ENCODE measurements around the gene INPP5E. TPM values are rescaled to one million over a fixed set of nuclear protein-coding genes. Genes with fewer than 3 reads are reported as not detected.
A peak's percentile ranks its signal among the peaks of the same experiment; 100 is the strongest.

INPP5E gene
- total RNA-seq, 1 donor from 2014 or later, result 29.6 TPM

- Mint-ChIP-seq H3K27me3 (ENCODE audit: low read depth) (peaks cover 2% of the 10 kb centered on the region), H3K9me3 (no peaks in the 10 kb centered on the region), H3K4me1 (peaks cover 33% of the 10 kb centered on the region), H3K4me3 (peak overlapping the region; percentile 90), H3K27ac (ENCODE audit: unreplicated experiment) (no peak overlapping the region), H3K36me3 (ENCODE audit: low read depth) (no peaks in the 10 kb centered on the region)
- TF ChIP-seq CTCF (conservative IDR thresholded peaks at IDR 0.05), result no peak
- DNase-seq (ENCODE audit: low read depth, low spot score), result no peak
Observed at GRCh38 chr9:136486131-136486530, 46.5 kb upstream of the INPP5E start.

GRCh38 chr9:136485049-136486045, 45.7 kb upstream of the INPP5E start:
- Mint-ChIP-seq H3K9me3 (no peaks in the 10 kb centered on the region), H3K36me3 (ENCODE audit: low read depth) (no peaks in the 10 kb centered on the region), H3K27ac (ENCODE audit: unreplicated experiment) (peak overlapping the region; percentile 75), H3K4me3 (peak overlapping the region; percentile 90), H3K4me1 (peaks cover 38% of the 10 kb centered on the region), H3K27me3 (ENCODE audit: low read depth) (peaks cover 2% of the 10 kb centered on the region)
- DNase-seq (ENCODE audit: low read depth, low spot score), result peak; percentile 93
- peak; percentile 89 for TF ChIP-seq CTCF (conservative IDR thresholded peaks at IDR 0.05)

GRCh38 chr9:136484153-136485048, 44.8 kb upstream of the INPP5E start:
- Mint-ChIP-seq H3K9me3 (no peaks in the 10 kb centered on the region), H3K4me1 (peaks cover 43% of the 10 kb centered on the region), H3K36me3 (ENCODE audit: low read depth) (no peaks in the 10 kb centered on the region), H3K4me3 (peak overlapping the region; percentile 90), H3K27ac (ENCODE audit: unreplicated experiment) (no peak overlapping the region), H3K27me3 (ENCODE audit: low read depth) (peaks cover 2% of the 10 kb centered on the region)
- TF ChIP-seq CTCF (conservative IDR thresholded peaks at IDR 0.05), result no peak
- no peak for DNase-seq (ENCODE audit: low read depth, low spot score)

GRCh38 chr9:136483589-136484152, 44.0 kb upstream of the INPP5E start:
- peaks cover 2% of the 10 kb centered on the region for H3K27me3 Mint-ChIP-seq (ENCODE audit: low read depth)
- no peak for TF ChIP-seq CTCF (conservative IDR thresholded peaks at IDR 0.05)
- peak; percentile 95 for DNase-seq (ENCODE audit: low read depth, low spot score)
- peaks cover 43% of the 10 kb centered on the region for H3K4me1 Mint-ChIP-seq
- H3K9me3 Mint-ChIP-seq, result no peaks in the 10 kb centered on the region
- no peaks in the 10 kb centered on the region for H3K36me3 Mint-ChIP-seq (ENCODE audit: low read depth)
- H3K27ac Mint-ChIP-seq (ENCODE audit: unreplicated experiment), result peak overlapping the region; percentile 98
- H3K4me3 Mint-ChIP-seq, result peak overlapping the region; percentile 94
